Stimulated activated CD8-positive, alpha-beta memory T cell treated with anti-CD3 and anti-CD28 coated beads, Interleukin-15, amount 100 ng/mL, for 1 hour (primary cell): ENCODE results near the gene SELENOV.
"Not testable (repeated sequence)": the region's sequence is repeated elsewhere in the genome, so short reads cannot be mapped to it uniquely, and the experiment has no call there.

ENCODE experiments used
- DNase-seq: peaks from one replicate; pipeline ENCODE4 v3.0.0-alpha.2; 2020; ENCODE audit warnings: low read depth

Gene SELENOV

GRCh38 chr19:39514840-39515550 lies at the start of gene SELENOV:
TSS of gene SELENOV (plus strand) at chr19:39515139. CDS start at chr19:39515213, 74 bp downstream.
- DNase-seq, result no peak

GRCh38 chr19:39465956-39466747 lies 48.8 kb upstream of the SELENOV start:
- no peak for DNase-seq

- no peak for DNase-seq
These were observed 47.0 kb upstream of the SELENOV start for GRCh38 chr19:39467941-39468340.

- DNase-seq, result no peak
These were observed 45.9 kb upstream of the SELENOV start for GRCh38 chr19:39469036-39469435.

- no peak for DNase-seq
These were observed 45.4 kb upstream of the SELENOV start for GRCh38 chr19:39469567-39469966.

GRCh38 chr19:39470724-39471339 lies 44.1 kb upstream of the SELENOV start:
- DNase-seq, result no peak

GRCh38 chr19:39471756-39472536 lies 43.0 kb upstream of the SELENOV start:
- no peak for DNase-seq

GRCh38 chr19:39472746-39473442 lies 42.0 kb upstream of the SELENOV start:
- DNase-seq, result no peak

GRCh38 chr19:39473443-39473960 lies 41.4 kb upstream of the SELENOV start:
- DNase-seq, result no peak

GRCh38 chr19:39474139-39474620 lies 40.8 kb upstream of the SELENOV start:
- peak; percentile 58 for DNase-seq

GRCh38 chr19:39475748-39476147 lies 39.2 kb upstream of the SELENOV start:
- DNase-seq, result no peak

GRCh38 chr19:39479319-39479801 lies 35.6 kb upstream of the SELENOV start:
- DNase-seq, result not testable (repeated sequence)

GRCh38 chr19:39479916-39480315 lies 35.0 kb upstream of the SELENOV start:
- no peak for DNase-seq

- peak; percentile 97 for DNase-seq
These were observed 34.4 kb upstream of the SELENOV start, which contains the start of gene TIMM50 for GRCh38 chr19:39480337-39481228. TSS of gene TIMM50 (plus strand) at chr19:39480838. CDS start at chr19:39480854, 16 bp downstream.

GRCh38 chr19:39481229-39481545 lies 33.8 kb upstream of the SELENOV start:
- no peak for DNase-seq

- no peak for DNase-seq
These were observed 33.3 kb upstream of the SELENOV start for GRCh38 chr19:39481676-39482075.

- DNase-seq, result no peak
These were observed 31.8 kb upstream of the SELENOV start for GRCh38 chr19:39483141-39483540.

- DNase-seq, result no peak
These were observed 25.2 kb upstream of the SELENOV start for GRCh38 chr19:39489756-39490155.

- no peak for DNase-seq
These were observed 22.7 kb upstream of the SELENOV start for GRCh38 chr19:39492225-39492624.

GRCh38 chr19:39492788-39493187 lies 22.2 kb upstream of the SELENOV start:
- DNase-seq, result no peak
